C4-2B (cell line): ENCODE results near the gene RMRP.

Experiments used
- ZFX ChIP-seq: fragments of 450-650 bp; IDR thresholded peaks from 2 replicates; pipeline ENCODE4 v1.6.1; 2017
- TF ChIP-seq, protein P1 (sequence below): fragments of 450-650 bp; conservative IDR thresholded peaks from 2 replicates; pipeline ENCODE4 v1.5.1; 2017; ENCODE audit warnings: mild to moderate bottlenecking

DNA sequence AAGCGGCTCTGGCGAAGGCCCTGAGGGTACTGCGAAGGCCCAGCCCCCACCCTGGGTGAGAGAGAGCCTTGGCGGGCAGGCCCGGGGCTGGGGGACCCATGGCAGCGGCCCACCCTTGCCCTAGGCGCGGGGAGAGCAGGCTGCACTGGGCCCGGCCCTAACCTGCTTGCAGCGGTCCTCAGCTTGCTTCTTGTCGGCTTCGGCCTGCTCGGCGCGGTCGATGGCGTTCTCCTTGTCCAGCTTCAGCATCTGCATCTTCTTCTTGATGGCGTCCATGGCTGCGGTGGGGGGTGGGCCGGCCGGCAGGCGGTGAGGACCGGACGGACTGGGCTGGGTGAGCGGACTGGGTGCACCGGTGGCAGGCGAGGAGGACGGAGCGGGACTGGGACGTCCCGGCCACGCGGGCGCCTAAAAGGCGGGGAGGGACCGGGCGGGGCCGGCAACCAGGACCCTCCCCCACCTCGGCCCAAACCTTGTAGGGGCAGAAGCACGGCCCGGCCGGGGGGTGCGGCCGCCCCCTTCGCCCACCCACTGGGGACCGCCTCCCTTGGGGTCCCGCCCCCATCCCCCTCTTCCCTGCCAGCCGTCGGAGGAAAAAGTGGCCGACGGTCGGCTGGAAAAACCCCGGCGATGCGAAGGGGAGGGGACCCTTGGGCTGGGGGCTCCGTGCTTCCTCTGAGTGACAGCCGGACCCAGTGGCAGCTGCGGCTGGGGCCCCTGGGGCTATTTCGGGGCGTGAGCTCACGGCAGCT is 31.9 kb upstream of the RMRP start, which contains the start of gene TPM2:
- TF ChIP-seq, protein P1, sequence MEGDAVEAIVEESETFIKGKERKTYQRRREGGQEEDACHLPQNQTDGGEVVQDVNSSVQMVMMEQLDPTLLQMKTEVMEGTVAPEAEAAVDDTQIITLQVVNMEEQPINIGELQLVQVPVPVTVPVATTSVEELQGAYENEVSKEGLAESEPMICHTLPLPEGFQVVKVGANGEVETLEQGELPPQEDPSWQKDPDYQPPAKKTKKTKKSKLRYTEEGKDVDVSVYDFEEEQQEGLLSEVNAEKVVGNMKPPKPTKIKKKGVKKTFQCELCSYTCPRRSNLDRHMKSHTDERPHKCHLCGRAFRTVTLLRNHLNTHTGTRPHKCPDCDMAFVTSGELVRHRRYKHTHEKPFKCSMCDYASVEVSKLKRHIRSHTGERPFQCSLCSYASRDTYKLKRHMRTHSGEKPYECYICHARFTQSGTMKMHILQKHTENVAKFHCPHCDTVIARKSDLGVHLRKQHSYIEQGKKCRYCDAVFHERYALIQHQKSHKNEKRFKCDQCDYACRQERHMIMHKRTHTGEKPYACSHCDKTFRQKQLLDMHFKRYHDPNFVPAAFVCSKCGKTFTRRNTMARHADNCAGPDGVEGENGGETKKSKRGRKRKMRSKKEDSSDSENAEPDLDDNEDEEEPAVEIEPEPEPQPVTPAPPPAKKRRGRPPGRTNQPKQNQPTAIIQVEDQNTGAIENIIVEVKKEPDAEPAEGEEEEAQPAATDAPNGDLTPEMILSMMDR: no peak
- TF ChIP-seq ZFX: no peak
